Endodermal cell (in vitro differentiated cells): Measurements from ENCODE around the gene RAB28. TPM values are rescaled to one million over a fixed set of nuclear protein-coding genes. Genes with fewer than 3 reads are reported as not detected.

Source experiments
- DNase-seq: peaks from one replicate; pipeline ENCODE4 v3.0.0-alpha.2; 2017
- H3K27ac ChIP-seq: 2 replicates; pipeline ENCODE4 v1.5.1; 2013; ENCODE audit warnings: mild to moderate bottlenecking, low read depth, low read length, moderate library complexity
- H3K27me3 ChIP-seq: 2 replicates; pipeline ENCODE4 v1.6.1; 2013; ENCODE audit warnings: mild to moderate bottlenecking, low read length, moderate library complexity; ENCODE audit not compliant: insufficient read depth, control insufficient read depth, poor library complexity, severe bottlenecking
- H3K36me3 ChIP-seq: 2 replicates; pipeline ENCODE4 v1.7.0; 2013; ENCODE audit warnings: mild to moderate bottlenecking, low read length, moderate library complexity; ENCODE audit not compliant: control insufficient read depth, insufficient read depth
- H3K4me1 ChIP-seq: one replicate; pipeline ENCODE4 v1.7.0; 2013; ENCODE audit warnings: low read length; ENCODE audit not compliant: control insufficient read depth, insufficient read depth
- H3K4me3 ChIP-seq: 2 replicates; pipeline ENCODE4 v1.5.1; 2013; ENCODE audit warnings: mild to moderate bottlenecking, low read length, moderate library complexity
- H3K9ac ChIP-seq: 2 replicates; pipeline ENCODE4 v1.6.1; 2013; ENCODE audit warnings: mild to moderate bottlenecking, low read length, moderate library complexity; ENCODE audit not compliant: poor library complexity, severe bottlenecking; ENCODE audit errors: extremely low read depth
- H3K9me3 ChIP-seq: 2 replicates; pipeline ENCODE4 v1.6.1; 2013; ENCODE audit warnings: mild to moderate bottlenecking, low read length, moderate library complexity; ENCODE audit not compliant: control insufficient read depth
- H3K27ac Mint-ChIP-seq: 2 replicates; pipeline ENCODE4 v1.8.0; 2020; ENCODE audit warnings: mixed read lengths
- H3K27me3 Mint-ChIP-seq: 2 replicates; pipeline ENCODE4 v1.8.0; 2021; ENCODE audit warnings: mild to moderate bottlenecking, mixed read lengths; ENCODE audit not compliant: insufficient read depth
- H3K36me3 Mint-ChIP-seq: 2 replicates; pipeline ENCODE4 v1.8.0; 2020; ENCODE audit warnings: low read depth, mixed read lengths
- H3K4me1 Mint-ChIP-seq: 2 replicates; pipeline ENCODE4 v1.8.0; 2020; ENCODE audit warnings: mixed read lengths
- H3K4me3 Mint-ChIP-seq: 2 replicates; pipeline ENCODE4 v1.8.0; 2020; ENCODE audit warnings: mild to moderate bottlenecking, moderate library complexity, mixed read lengths
- H3K9me3 Mint-ChIP-seq: 2 replicates; pipeline ENCODE4 v1.8.0; 2020; ENCODE audit warnings: mild to moderate bottlenecking, mixed read lengths
- WGBS, 2 experiments: methylation state at CpG; one replicate each; pipeline versions ENCODE4 v1.1.5 to v1.1.7; 2013; ENCODE audit warnings: missing lambda C conversion rate in 2 of 2, mixed read lengths in 1 of 2; ENCODE audit not compliant: insufficient coverage in 1 of 2, insufficient read length in 1 of 2; 5-methylcytosine and 5-hydroxymethylcytosine counted together
- total RNA-seq, 2 donors: library from RNA; stranded (reverse); fragmentation: NEBNext Ultra II Directional in 1 of 2; extraction: Animal tissue kit (Norgen Biotek cat#: 25700) in 1 of 2; gene quantifications; 2 replicates in 1 of 2; 3 replicates in 1 of 2; pipeline ENCODE4 v1.2.1, GENCODE V29; 2021
- TF ChIP-seq, protein P1 (sequence below): fragments of 200-600 bp; sonication (generic); conservative IDR thresholded peaks from 2 replicates; pipeline ENCODE4 v1.5.0; 2021; ENCODE audit warnings: antibody characterized with exemption, mild to moderate bottlenecking

Gene RAB28
- total RNA-seq, 2 donors from 2014 or later: 24.6 to 25.7 TPM

GRCh38 chr4:13478707-13479106, 5.4 kb downstream of the RAB28 start:
- H3K27me3 ChIP-seq: no peaks in the 10 kb centered on the region
- H3K4me1 ChIP-seq: no peaks in the 10 kb centered on the region
- no peaks in the 10 kb centered on the region for H3K9me3 Mint-ChIP-seq
- DNase-seq: no peak
- no peak overlapping the region for H3K9ac ChIP-seq
- H3K9me3 ChIP-seq: no peaks in the 10 kb centered on the region
- TF ChIP-seq, protein P1, sequence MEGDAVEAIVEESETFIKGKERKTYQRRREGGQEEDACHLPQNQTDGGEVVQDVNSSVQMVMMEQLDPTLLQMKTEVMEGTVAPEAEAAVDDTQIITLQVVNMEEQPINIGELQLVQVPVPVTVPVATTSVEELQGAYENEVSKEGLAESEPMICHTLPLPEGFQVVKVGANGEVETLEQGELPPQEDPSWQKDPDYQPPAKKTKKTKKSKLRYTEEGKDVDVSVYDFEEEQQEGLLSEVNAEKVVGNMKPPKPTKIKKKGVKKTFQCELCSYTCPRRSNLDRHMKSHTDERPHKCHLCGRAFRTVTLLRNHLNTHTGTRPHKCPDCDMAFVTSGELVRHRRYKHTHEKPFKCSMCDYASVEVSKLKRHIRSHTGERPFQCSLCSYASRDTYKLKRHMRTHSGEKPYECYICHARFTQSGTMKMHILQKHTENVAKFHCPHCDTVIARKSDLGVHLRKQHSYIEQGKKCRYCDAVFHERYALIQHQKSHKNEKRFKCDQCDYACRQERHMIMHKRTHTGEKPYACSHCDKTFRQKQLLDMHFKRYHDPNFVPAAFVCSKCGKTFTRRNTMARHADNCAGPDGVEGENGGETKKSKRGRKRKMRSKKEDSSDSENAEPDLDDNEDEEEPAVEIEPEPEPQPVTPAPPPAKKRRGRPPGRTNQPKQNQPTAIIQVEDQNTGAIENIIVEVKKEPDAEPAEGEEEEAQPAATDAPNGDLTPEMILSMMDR: no peak
- peaks cover 28% of the 10 kb centered on the region for H3K36me3 ChIP-seq
- H3K4me3 Mint-ChIP-seq: no peak overlapping the region
- H3K4me1 Mint-ChIP-seq: peaks cover 14% of the 10 kb centered on the region
- H3K4me3 ChIP-seq: no peak overlapping the region
- H3K27ac ChIP-seq: no peak overlapping the region
- WGBS, 2 experiments: 92% methylated on average over 1 of the region's 1 CpG; no CpG with 5 or more reads in 1 of the 2 experiments
- peaks cover 3% of the 10 kb centered on the region for H3K36me3 Mint-ChIP-seq
- H3K27ac Mint-ChIP-seq: no peak overlapping the region
- no peaks in the 10 kb centered on the region for H3K27me3 Mint-ChIP-seq

DNA sequence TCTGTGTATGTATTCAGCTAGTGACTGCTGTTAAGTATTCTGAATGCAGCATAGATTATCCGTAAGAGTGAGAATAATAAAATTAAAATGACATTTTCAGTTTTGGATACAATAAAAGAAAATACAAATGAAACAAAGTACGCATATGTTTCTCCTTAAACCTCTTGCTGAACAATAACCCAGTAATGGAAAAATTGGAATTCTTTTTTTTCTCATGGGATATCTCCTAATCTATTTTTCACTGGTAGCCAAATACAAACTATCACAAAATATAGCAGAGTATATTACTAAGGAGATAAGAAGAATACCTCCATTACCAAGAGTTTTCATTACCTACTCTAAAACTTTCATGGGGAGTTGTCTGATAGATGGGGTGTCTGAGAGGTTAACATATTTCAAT, 6.0 kb downstream of the RAB28 start:
- Histone ChIP-seq H3K27me3 (no peaks in the 10 kb centered on the region), H3K4me3 (no peak overlapping the region), H3K27ac (no peak overlapping the region), H3K9me3 (no peaks in the 10 kb centered on the region), H3K4me1 (no peaks in the 10 kb centered on the region), H3K36me3 (peaks cover 33% of the 10 kb centered on the region), H3K9ac (no peak overlapping the region)
- Mint-ChIP-seq H3K27me3 (no peaks in the 10 kb centered on the region), H3K36me3 (peaks cover 3% of the 10 kb centered on the region), H3K27ac (no peak overlapping the region), H3K4me3 (no peak overlapping the region), H3K9me3 (no peaks in the 10 kb centered on the region), H3K4me1 (peaks cover 10% of the 10 kb centered on the region)
- 83 to 100% methylated on average over 1 to 2 of the region's 2 CpGs for WGBS, 2 experiments
- TF ChIP-seq, protein P1: no peak
- DNase-seq: no peak

GRCh38 chr4:13476915-13477314, 7.2 kb downstream of the RAB28 start:
- 95 to 100% methylated on average over 2 of the region's 2 CpGs for WGBS, 2 experiments
- H3K27me3 Mint-ChIP-seq: no peaks in the 10 kb centered on the region
- peaks cover 4% of the 10 kb centered on the region for H3K4me1 Mint-ChIP-seq
- no peaks in the 10 kb centered on the region for H3K9me3 Mint-ChIP-seq
- H3K27me3 ChIP-seq: no peaks in the 10 kb centered on the region
- H3K27ac Mint-ChIP-seq: no peak overlapping the region
- peaks cover 38% of the 10 kb centered on the region for H3K36me3 ChIP-seq
- no peak for DNase-seq
- TF ChIP-seq, protein P1: no peak
- H3K9me3 ChIP-seq: no peaks in the 10 kb centered on the region
- no peak overlapping the region for H3K4me3 Mint-ChIP-seq
- H3K4me3 ChIP-seq: no peak overlapping the region
- peaks cover 3% of the 10 kb centered on the region for H3K36me3 Mint-ChIP-seq
- H3K9ac ChIP-seq: no peak overlapping the region
- H3K27ac ChIP-seq: no peak overlapping the region
- no peaks in the 10 kb centered on the region for H3K4me1 ChIP-seq
